Endothelial cell (in vitro differentiated cells): ENCODE data around the gene ANKRD2. TPM values are rescaled to one million over a fixed set of nuclear protein-coding genes. Genes with fewer than 3 reads are reported as not detected.

Source experiments
- DNase-seq: peaks from one replicate; pipeline ENCODE4 v3.0.0; 2021; ENCODE audit warnings: low spot score
- H3K27ac Mint-ChIP-seq: one replicate; pipeline ENCODE4 v1.8.0; 2021; ENCODE audit warnings: mixed read lengths, inconsistent platforms; ENCODE audit not compliant: unreplicated experiment
- H3K27me3 Mint-ChIP-seq: one replicate; pipeline ENCODE4 v1.8.0; 2021; ENCODE audit warnings: mild to moderate bottlenecking, moderate library complexity, mixed read lengths, inconsistent platforms; ENCODE audit not compliant: unreplicated experiment
- H3K36me3 Mint-ChIP-seq: one replicate; pipeline ENCODE4 v1.8.0; 2021; ENCODE audit warnings: mild to moderate bottlenecking, low read depth, mixed read lengths, inconsistent platforms; ENCODE audit not compliant: unreplicated experiment
- H3K4me1 Mint-ChIP-seq: one replicate; pipeline ENCODE4 v1.8.0; 2021; ENCODE audit warnings: mild to moderate bottlenecking, mixed read lengths, inconsistent platforms; ENCODE audit not compliant: unreplicated experiment
- H3K4me3 Mint-ChIP-seq: one replicate; pipeline ENCODE4 v1.8.0; 2021; ENCODE audit warnings: mild to moderate bottlenecking, mixed read lengths, inconsistent platforms; ENCODE audit not compliant: unreplicated experiment
- H3K9me3 Mint-ChIP-seq: one replicate; pipeline ENCODE4 v1.8.0; 2021; ENCODE audit warnings: mixed read lengths, inconsistent platforms; ENCODE audit not compliant: unreplicated experiment
- CTCF ChIP-seq: fragments of 200-600 bp; sonication (generic); IDR thresholded peaks from one replicate; pipeline ENCODE4 v1.5.0; 2021; ENCODE audit warnings: antibody characterized with exemption; ENCODE audit not compliant: unreplicated experiment
- total RNA-seq: library from RNA; stranded (reverse); fragmentation: NEBNext Ultra II Directional; extraction: Animal tissue kit (Norgen Biotek cat#: 25700); gene quantifications from one replicate; pipeline ENCODE4 v1.2.1, GENCODE V29; 2021; ENCODE audit not compliant: unreplicated experiment

The ANKRD2 gene
- total RNA-seq, 1 donor from 2014 or later: 0.33 TPM

- Mint-ChIP-seq H3K9me3 (no peaks in the 10 kb centered on the region), H3K4me1 (peaks cover 14% of the 10 kb centered on the region), H3K27me3 (peaks cover 2% of the 10 kb centered on the region), H3K27ac (no peak overlapping the region), H3K36me3 (no peaks in the 10 kb centered on the region), H3K4me3 (no peak overlapping the region)
- no peak for DNase-seq
- TF ChIP-seq CTCF: no peak
These were observed 58.5 kb downstream of the ANKRD2 start for GRCh38 chr10:97631098-97631497.

- Mint-ChIP-seq H3K36me3 (no peaks in the 10 kb centered on the region), H3K4me1 (peaks cover 14% of the 10 kb centered on the region), H3K4me3 (peak within 1 kb of the TSS; percentile 99), H3K9me3 (no peaks in the 10 kb centered on the region), H3K27ac (no peak within 1 kb of the TSS), H3K27me3 (peaks cover 2% of the 10 kb centered on the region)
- peak; percentile 93 for DNase-seq
- TF ChIP-seq CTCF: no peak
These were observed 60.6 kb downstream of the ANKRD2 start, which contains the start of gene MORN4 for GRCh38 chr10:97632949-97633884. Gene MORN4 (minus strand): TSS chr10:97633500. CDS start chr10:97619653, 13,847 bp downstream.

Other genes with a start within 250 kb of the ANKRD2 start
- gene FRAT2, start 238.1 kb upstream of the ANKRD2 start, total RNA-seq: 25.6 TPM
- gene RRP12, start 171.4 kb upstream of the ANKRD2 start, total RNA-seq: 19.5 TPM
- 291 TPM for gene PGAM1, start 146.6 kb upstream of the ANKRD2 start, total RNA-seq
- gene EXOSC1, start 126.8 kb upstream of the ANKRD2 start, total RNA-seq: 36.0 TPM
- gene ZDHHC16, start 126.6 kb upstream of the ANKRD2 start, total RNA-seq: 45.0 TPM
- gene MMS19, start 74.4 kb upstream of the ANKRD2 start, total RNA-seq: 127 TPM
- 78.0 TPM for gene UBTD1, start 73.9 kb upstream of the ANKRD2 start, total RNA-seq
- 0.85 TPM for gene HOGA1, start 11.6 kb downstream of the ANKRD2 start, total RNA-seq
- gene C10orf62, start 16.9 kb downstream of the ANKRD2 start, total RNA-seq: not detected
- 10.9 TPM for gene MORN4, start 60.7 kb downstream of the ANKRD2 start, total RNA-seq
- 35.4 TPM for gene PI4K2A, start 67.9 kb downstream of the ANKRD2 start, total RNA-seq
- gene AVPI1, start 114.5 kb downstream of the ANKRD2 start, total RNA-seq: 0.67 TPM
- gene MARVELD1, start 141.0 kb downstream of the ANKRD2 start, total RNA-seq: 21.0 TPM
- 19.2 TPM for gene ZFYVE27, start 164.3 kb downstream of the ANKRD2 start, total RNA-seq
- gene SFRP5, start 199.2 kb downstream of the ANKRD2 start, total RNA-seq: 3.5 TPM